Measurements from ENCODE around the gene PLD4.

The PLD4 gene

GRCh38 chr14:104926619-104927431 lies 2.1 kb downstream of the PLD4 start:
- DNase-seq, result peak; percentile 31

GRCh38 chr14:104927432-104927816 lies 2.7 kb downstream of the PLD4 start:
- Mint-ChIP-seq H3K9me3 (no peaks in the 10 kb centered on the region), H3K27me3 (no peaks in the 10 kb centered on the region), H3K27ac (no peak overlapping the region), H3K36me3 (ENCODE audit: low read depth) (no peaks in the 10 kb centered on the region), H3K4me1 (peaks cover 5% of the 10 kb centered on the region), H3K4me3 (no peak overlapping the region)
- DNase-seq (no peak), ATAC-seq (no peak)

More at GRCh38 chr14:104926619-104927431, 2.1 kb downstream of the PLD4 start:
- Mint-ChIP-seq H3K4me1 (peaks cover 5% of the 10 kb centered on the region), H3K27me3 (no peaks in the 10 kb centered on the region), H3K9me3 (no peaks in the 10 kb centered on the region), H3K27ac (peak overlapping the region; percentile 39), H3K36me3 (ENCODE audit: low read depth) (no peaks in the 10 kb centered on the region), H3K4me3 (no peak overlapping the region)
- ATAC-seq, result peak; percentile 77

- ATAC-seq, result no peak
- DNase-seq, result no peak
- no peaks in the 10 kb centered on the region for H3K36me3 Mint-ChIP-seq (ENCODE audit: low read depth)
- no peak overlapping the region for H3K27ac Mint-ChIP-seq
- H3K4me1 Mint-ChIP-seq, result peaks cover 5% of the 10 kb centered on the region
- no peaks in the 10 kb centered on the region for H3K9me3 Mint-ChIP-seq
- H3K27me3 Mint-ChIP-seq, result no peaks in the 10 kb centered on the region
- no peak overlapping the region for H3K4me3 Mint-ChIP-seq
These were observed 3.2 kb downstream of the PLD4 start for GRCh38 chr14:104927901-104928300.

- Mint-ChIP-seq H3K36me3 (ENCODE audit: low read depth) (no peaks in the 10 kb centered on the region), H3K4me3 (no peak overlapping the region), H3K27me3 (no peaks in the 10 kb centered on the region), H3K4me1 (peaks cover 5% of the 10 kb centered on the region), H3K27ac (no peak overlapping the region), H3K9me3 (no peaks in the 10 kb centered on the region)
- ATAC-seq (no peak), DNase-seq (no peak)
These were observed 3.9 kb downstream of the PLD4 start for GRCh38 chr14:104928391-104929133.

GRCh38 chr14:104929268-104930230 lies 4.9 kb downstream of the PLD4 start:
- Mint-ChIP-seq H3K27ac (no peak overlapping the region), H3K27me3 (peaks cover 3% of the 10 kb centered on the region), H3K9me3 (no peaks in the 10 kb centered on the region), H3K4me3 (no peak overlapping the region), H3K4me1 (peaks cover 5% of the 10 kb centered on the region), H3K36me3 (ENCODE audit: low read depth) (no peaks in the 10 kb centered on the region)
- DNase-seq (no peak), ATAC-seq (no peak)

- no peak overlapping the region for H3K4me3 Mint-ChIP-seq
- peaks cover 6% of the 10 kb centered on the region for H3K27me3 Mint-ChIP-seq
- DNase-seq (no peak), ATAC-seq (no peak)
- H3K36me3 Mint-ChIP-seq (ENCODE audit: low read depth), result no peaks in the 10 kb centered on the region
- no peak overlapping the region for H3K27ac Mint-ChIP-seq
- H3K9me3 Mint-ChIP-seq, result no peaks in the 10 kb centered on the region
- H3K4me1 Mint-ChIP-seq, result peaks cover 8% of the 10 kb centered on the region
These were observed 6.0 kb downstream of the PLD4 start for GRCh38 chr14:104930526-104931303.

GRCh38 chr14:104931304-104931770 lies 6.7 kb downstream of the PLD4 start:
- H3K27ac Mint-ChIP-seq, result no peak overlapping the region
- peaks cover 6% of the 10 kb centered on the region for H3K27me3 Mint-ChIP-seq
- DNase-seq (no peak), ATAC-seq (no peak)
- no peak overlapping the region for H3K4me3 Mint-ChIP-seq
- no peaks in the 10 kb centered on the region for H3K9me3 Mint-ChIP-seq
- H3K4me1 Mint-ChIP-seq, result peaks cover 8% of the 10 kb centered on the region
- no peaks in the 10 kb centered on the region for H3K36me3 Mint-ChIP-seq (ENCODE audit: low read depth)

- no peak overlapping the region for H3K27ac Mint-ChIP-seq
- ATAC-seq, result no peak
These were observed 7.3 kb downstream of the PLD4 start for GRCh38 chr14:104931771-104932675.

GRCh38 chr14:104932676-104933631 lies 8.3 kb downstream of the PLD4 start:
- H3K27me3 Mint-ChIP-seq, result peaks cover 6% of the 10 kb centered on the region
- DNase-seq (peak; percentile 93), ATAC-seq (peak; percentile 87)
- H3K36me3 Mint-ChIP-seq (ENCODE audit: low read depth), result no peaks in the 10 kb centered on the region
- no peaks in the 10 kb centered on the region for H3K9me3 Mint-ChIP-seq
- peaks cover 3% of the 10 kb centered on the region for H3K4me1 Mint-ChIP-seq
- no peak overlapping the region for H3K27ac Mint-ChIP-seq
- H3K4me3 Mint-ChIP-seq, result peak overlapping the region; percentile 49

More at GRCh38 chr14:104931771-104932675, 7.3 kb downstream of the PLD4 start:
- Mint-ChIP-seq H3K27me3 (peaks cover 6% of the 10 kb centered on the region), H3K36me3 (ENCODE audit: low read depth) (no peaks in the 10 kb centered on the region), H3K9me3 (no peaks in the 10 kb centered on the region), H3K4me1 (peaks cover 3% of the 10 kb centered on the region), H3K4me3 (peak overlapping the region; percentile 42)
- no peak for DNase-seq

- peak overlapping the region; percentile 53 for H3K4me3 Mint-ChIP-seq
- peak overlapping the region; percentile 44 for H3K27ac Mint-ChIP-seq
- peaks cover 3% of the 10 kb centered on the region for H3K4me1 Mint-ChIP-seq
- no peak for DNase-seq
- H3K36me3 Mint-ChIP-seq (ENCODE audit: low read depth), result no peaks in the 10 kb centered on the region
- H3K27me3 Mint-ChIP-seq, result peaks cover 7% of the 10 kb centered on the region
- H3K9me3 Mint-ChIP-seq, result no peaks in the 10 kb centered on the region
- no peak for ATAC-seq
These were observed 9.4 kb downstream of the PLD4 start for GRCh38 chr14:104933746-104934733.

- Mint-ChIP-seq H3K27me3 (peaks cover 10% of the 10 kb centered on the region), H3K9me3 (no peaks in the 10 kb centered on the region), H3K4me3 (no peak overlapping the region), H3K36me3 (ENCODE audit: low read depth) (no peaks in the 10 kb centered on the region), H3K27ac (peak overlapping the region; percentile 44), H3K4me1 (peaks cover 3% of the 10 kb centered on the region)
- no peak for DNase-seq
- no peak for ATAC-seq
These were observed 10.5 kb downstream of the PLD4 start for GRCh38 chr14:104935026-104935650.

Data from activated naive CD8-positive, alpha-beta T cell treated with anti-CD3 and anti-CD28 coated beads, Interleukin-2, amount 50 U/mL, for 24 hours (primary cell).